Pancreas (tissue), 10 donors: ENCODE results near the gene NCS1. TPM values are rescaled to one million over a fixed set of nuclear protein-coding genes. Genes with fewer than 3 reads are reported as not detected.

Source experiments
- ATAC-seq, 4 donors: fragments of 200-7000 bp; cut with Tn5 transposase; one replicate each; pipeline versions ENCODE4 v1.8.0 to v1.9.1; 2020; ENCODE audit warnings: mild to moderate bottlenecking in 4 of 4, moderate library complexity in 4 of 4
- DNase-seq, 6 donors: peaks; one replicate each; pipeline ENCODE4 v3.0.0-alpha.2; 2020
- FAIRE-seq: peaks from 2 replicates; lab custom pipeline; 2012; peaks lifted over from hg19 to GRCh38; lab: Jason Lieb, UNC
- H3K27ac ChIP-seq, 4 donors: fragments of 200-600 bp; sonication (generic); 1 replicate in 3 of 4; 2 replicates in 1 of 4; pipeline versions ENCODE4 v1.5.0 to v1.8.0; 2020
- H3K27me3 ChIP-seq, 4 donors: fragments of 200-600 bp; one replicate each; pipeline ENCODE4 v1.8.0; 2021
- H3K36me3 ChIP-seq, 3 donors: fragments of 200-600 bp; sonication (generic) in 1 of 3; one replicate each; pipeline versions ENCODE4 v1.5.0 to v1.8.0; 2020 to 2021
- H3K4me1 ChIP-seq, 3 donors: fragments of 200-600 bp; one replicate each; pipeline ENCODE4 v1.8.0; 2021
- H3K4me3 ChIP-seq, 4 donors: fragments of 200-600 bp; sonication (generic) in 2 of 4; one replicate each; pipeline versions ENCODE4 v1.5.0 to v1.8.0; 2020 to 2021
- H3K9me3 ChIP-seq, 4 donors: fragments of 200-600 bp; one replicate each; pipeline ENCODE4 v1.8.0; 2021
- CTCF ChIP-seq, 4 donors: fragments of 200-600 bp; sonication (generic) in 3 of 4; IDR thresholded peaks; one replicate each; pipeline versions ENCODE4 v1.5.0 to v1.8.0; 2021; ENCODE audit warnings: antibody characterized with exemption in 4 of 4
- WGBS, 2 donors: extraction: QIAGEN DNeasy Blood & Tissue Kit; methylation state at CpG; one replicate each; pipeline ENCODE4 v1.1.7; 2013; 5-methylcytosine and 5-hydroxymethylcytosine counted together
- intact Hi-C, 3 donors: fragments of 100-400 bp; cut with DNase I; formaldehyde crosslinking; loops; one replicate each; pipeline versions ENCODE4 v1.11.1 to v1.14.2; 2022
- polyA plus RNA-seq, 2 donors: library from polyadenylated mRNA; stranded (reverse); fragments of 200-250 nt; gene quantifications; one replicate each; pipeline ENCODE4 v1.2.3, GENCODE V29; 2013
- total RNA-seq, 6 donors: library from RNA; stranded (reverse); fragmentation: NEBNext Ultra II Directional in 4 of 6; extraction: Animal tissue kit (Norgen Biotek cat#: 25700) in 4 of 6; gene quantifications; one replicate each; pipeline versions ENCODE4 v1.2.1 to v1.2.4, GENCODE V29; 2021 to 2023
- donor health status: healthy with polysubstance abuse.
- donor health status: DM: no; HTN: no; CAD: no; lungs with moderate emphysema.
- donor health status: DM: no; HTN: no; CAD: no.
- donor health status: control.
- donor health status: control.
- donor health status: Bipolar disorder and iron deficiency.
- donor health status: DM: yes; HTN: yes; CAD: no.
- donor health status: DM: no; HTN: no; CAD: no.
- donor health status: DM: no; HTN: no; CAD: no.
- donor health status: DM: yes; HTN: yes; CAD: no.

NCS1 gene
- total and polyA plus RNA-seq, 8 donors = 3.0 to 8.6 (median 4.9) TPM

GRCh38 chr9:130149654-130150286, 22.4 kb upstream of the NCS1 start:
- DNase-seq (no peak), FAIRE-seq (no peak), ATAC-seq (no peak)
- no peak for TF ChIP-seq CTCF (IDR thresholded peaks at IDR 0.05)
- H3K27ac ChIP-seq = no peak overlapping the region
- no peaks in the 10 kb centered on the region for H3K9me3 ChIP-seq
- no peaks in the 10 kb centered on the region for H3K36me3 ChIP-seq
- WGBS, 2 donors = 75 to 85% methylated on average over 5 of the region's 5 CpGs
- H3K4me3 ChIP-seq = no peak overlapping the region
- no peaks in the 10 kb centered on the region for H3K4me1 ChIP-seq
- H3K27me3 ChIP-seq = no peaks in the 10 kb centered on the region
- intact Hi-C loops = loop anchor here in 1 of 3 donors (5.0 kb wide), 1 partner anchor 88 kb away; no protein-coding TSS in a partner anchor

- no peaks in the 10 kb centered on the region for H3K36me3 ChIP-seq
- H3K4me3 ChIP-seq = no peak overlapping the region
- intact Hi-C loops = loop anchor here in 1 of 3 donors (5.0 kb wide), 1 partner anchor 86 kb away; no protein-coding TSS in a partner anchor
- DNase-seq = no peak
- H3K27ac ChIP-seq = no peak overlapping the region
- TF ChIP-seq CTCF (IDR thresholded peaks at IDR 0.05) = no peak
- H3K27me3 ChIP-seq = no peaks in the 10 kb centered on the region
- 78 to 81% methylated on average over 14 of the region's 14 CpGs for WGBS, 2 donors
- no peaks in the 10 kb centered on the region for H3K9me3 ChIP-seq
- no peaks in the 10 kb centered on the region for H3K4me1 ChIP-seq
- no peak for ATAC-seq
- FAIRE-seq = no peak
Observed at GRCh38 chr9:130150779-130151382, 21.3 kb upstream of the NCS1 start.

DNA sequence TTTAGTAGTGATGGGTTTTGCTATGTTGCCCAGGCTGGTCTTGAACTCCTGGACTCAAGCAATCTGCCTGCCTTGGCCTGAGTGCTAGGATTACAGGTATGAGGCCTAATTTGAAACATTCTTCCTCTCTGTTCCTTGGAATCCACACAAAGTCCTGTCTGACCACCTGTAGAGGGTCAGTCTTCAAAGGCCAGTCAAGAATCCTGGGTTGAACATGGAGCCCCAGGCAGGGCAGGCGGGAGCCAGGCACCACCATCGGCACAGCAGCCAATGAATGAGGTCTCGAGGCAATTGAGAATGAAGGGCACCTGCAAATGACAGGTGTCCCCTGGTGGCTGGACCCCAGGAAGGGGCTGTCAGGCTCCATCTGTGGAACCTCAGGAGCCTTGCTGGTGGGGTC, 17.4 kb upstream of the NCS1 start:
- no peak overlapping the region for H3K27ac ChIP-seq
- H3K4me1 ChIP-seq = peaks cover 0 to 3% (median 0%) of the 10 kb centered on the region in 3 donors
- ATAC-seq = no peak
- no peaks in the 10 kb centered on the region for H3K9me3 ChIP-seq
- TF ChIP-seq CTCF (IDR thresholded peaks at IDR 0.05) = no peak
- no peak for DNase-seq
- H3K27me3 ChIP-seq = no peaks in the 10 kb centered on the region
- WGBS, 2 donors = 90 to 91% methylated on average over 3 of the region's 3 CpGs
- no peak overlapping the region for H3K4me3 ChIP-seq
- no peak for FAIRE-seq
- no peaks in the 10 kb centered on the region for H3K36me3 ChIP-seq
- intact Hi-C loops = loop anchor here in 1 of 3 donors (5.0 kb wide), 1 partner anchor 82 kb away; no protein-coding TSS in a partner anchor

GRCh38 chr9:130155647-130156046, 16.6 kb upstream of the NCS1 start:
- no peaks in the 10 kb centered on the region for H3K9me3 ChIP-seq
- H3K27me3 ChIP-seq = no peaks in the 10 kb centered on the region
- no peak overlapping the region for H3K4me3 ChIP-seq
- peaks cover 0 to 3% (median 0%) of the 10 kb centered on the region in 3 donors for H3K4me1 ChIP-seq
- WGBS, 2 donors = 89 to 96% methylated on average over 12 of the region's 12 CpGs
- no peaks in the 10 kb centered on the region for H3K36me3 ChIP-seq
- ATAC-seq = no peak
- intact Hi-C loops = no loop called here
- no peak for DNase-seq
- no peak for TF ChIP-seq CTCF (IDR thresholded peaks at IDR 0.05)
- no peak for FAIRE-seq
- H3K27ac ChIP-seq = no peak overlapping the region

GRCh38 chr9:130156672-130157071, 15.5 kb upstream of the NCS1 start:
- Histone ChIP-seq H3K9me3 (no peaks in the 10 kb centered on the region), H3K27ac (no peak overlapping the region), H3K27me3 (no peaks in the 10 kb centered on the region), H3K4me3 (no peak overlapping the region), H3K4me1 (peaks cover 0 to 3% (median 0%) of the 10 kb centered on the region in 3 donors), H3K36me3 (no peaks in the 10 kb centered on the region)
- peak; percentile 82 to 95 (median 88) for DNase-seq
- TF ChIP-seq CTCF (IDR thresholded peaks at IDR 0.05) = peak in 3 of 4 donors; percentile 18 to 39 (median 21)
- 11 to 32% methylated on average over 6 of the region's 6 CpGs for WGBS, 2 donors
- intact Hi-C loops = no loop called here
- ATAC-seq = peak; percentile 97 to 100 (median 98)
- no peak for FAIRE-seq
